SK-MEL-5 (cell line): ENCODE measurements around the gene UVRAG. TPM values are rescaled to one million over a fixed set of nuclear protein-coding genes. Genes with fewer than 3 reads are reported as not detected.

Experiments
- DNase-seq: peaks from one replicate; pipeline ENCODE4 v3.0.0-alpha.2; 2016; ENCODE audit warnings: low read depth, low spot score
- in situ Hi-C: cut with HindIII; loops from 2 replicates; pipeline ENCODE4 v1.10.0; 2016; ENCODE audit warnings: low sequenced_read_pairs, high pct_unique_total_duplicates, low pct_unique_long_range_greater_than_20kb
- total RNA-seq: library from RNA; depleted of rRNA; stranded (reverse); fragments of >200 nt; shearing (Covaris generic); gene quantifications from 2 replicates; pipeline ENCODE4 v1.2.3, GENCODE V29; 2014

UVRAG gene
- total RNA-seq, 1 experiment from 2014 or later: 19.2 TPM

DNA sequence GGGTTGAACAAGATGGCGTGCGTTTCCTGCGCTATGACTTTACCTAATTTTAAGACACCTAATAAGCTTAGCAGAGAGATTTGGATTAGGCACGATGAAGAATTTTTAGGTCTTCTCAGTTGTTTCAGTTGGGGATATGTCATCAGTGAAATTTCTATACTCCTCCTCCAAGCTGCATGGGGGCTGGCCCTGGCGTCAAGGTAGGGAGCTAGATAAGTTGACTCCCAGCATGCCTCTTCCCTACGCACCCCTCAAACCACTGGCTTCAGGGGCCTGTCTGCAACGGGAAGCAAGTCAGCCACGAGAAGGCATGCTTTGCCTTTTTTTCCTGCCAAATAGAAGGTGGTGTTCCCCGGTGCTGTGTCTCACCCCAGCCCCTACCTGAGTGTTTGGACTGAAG, 33.2 kb upstream of the UVRAG start:
- no peak for DNase-seq
- in situ Hi-C loops: no loop called here

- DNase-seq: no peak
- in situ Hi-C loops: no loop called here
These were observed 32.3 kb upstream of the UVRAG start for GRCh38 chr11:75782540-75783263.

DNA sequence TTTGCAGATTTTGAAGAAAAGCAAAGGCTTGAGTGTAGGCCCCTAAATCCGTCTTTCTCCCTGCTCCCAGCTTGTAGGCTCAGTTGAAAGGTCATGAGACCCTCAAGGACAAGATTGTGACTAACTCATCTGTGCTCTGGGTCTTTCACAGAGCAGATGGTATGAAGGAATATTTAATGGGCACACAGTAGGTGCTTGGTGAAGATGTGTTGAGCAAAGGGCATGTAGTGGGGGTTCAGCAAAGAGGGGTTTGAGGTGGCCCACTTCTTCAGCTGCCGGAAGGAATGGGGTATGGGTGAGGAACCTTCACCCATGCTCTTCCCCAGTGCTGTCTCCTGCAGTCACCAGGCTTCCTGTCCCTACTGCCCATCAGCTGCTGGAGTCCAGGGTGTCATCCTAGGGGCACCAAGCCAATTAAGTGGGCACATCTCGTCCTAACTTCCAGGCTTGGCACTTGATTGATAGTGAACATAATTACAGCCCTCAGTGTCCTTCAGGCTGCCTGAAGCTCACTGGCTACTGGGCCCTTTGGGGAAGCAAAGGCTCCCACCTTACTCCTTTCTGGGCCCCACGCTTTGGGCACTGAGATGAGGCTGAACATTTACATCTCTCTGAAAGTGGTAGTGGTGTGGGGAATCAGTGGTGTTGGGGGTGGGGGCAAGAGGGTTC, 31.5 kb upstream of the UVRAG start:
- DNase-seq: no peak
- in situ Hi-C loops: no loop called here

- no peak for DNase-seq
- in situ Hi-C loops: no loop called here
These were observed 30.9 kb upstream of the UVRAG start for GRCh38 chr11:75784085-75784478.

DNA sequence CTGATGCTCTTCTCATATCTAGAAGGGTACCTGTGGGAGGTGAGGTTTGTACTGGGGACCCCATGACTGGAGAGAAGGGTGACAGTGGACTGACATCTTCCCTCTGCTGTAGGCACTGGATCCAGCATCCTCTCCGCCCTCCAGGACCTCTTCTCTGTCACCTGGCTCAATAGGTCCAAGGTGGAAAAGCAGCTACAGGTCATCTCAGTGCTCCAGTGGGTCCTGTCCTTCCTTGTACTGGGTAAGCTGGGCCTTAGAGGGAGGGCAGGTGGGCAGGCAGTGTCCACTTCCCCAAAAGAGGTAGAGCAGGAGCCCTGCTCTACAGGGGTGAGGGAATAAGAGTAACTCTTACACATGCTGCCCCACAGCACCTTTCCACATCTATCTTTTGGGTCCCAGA, 30.5 kb upstream of the UVRAG start:
- DNase-seq: no peak
- in situ Hi-C loops: no loop called here

DNA sequence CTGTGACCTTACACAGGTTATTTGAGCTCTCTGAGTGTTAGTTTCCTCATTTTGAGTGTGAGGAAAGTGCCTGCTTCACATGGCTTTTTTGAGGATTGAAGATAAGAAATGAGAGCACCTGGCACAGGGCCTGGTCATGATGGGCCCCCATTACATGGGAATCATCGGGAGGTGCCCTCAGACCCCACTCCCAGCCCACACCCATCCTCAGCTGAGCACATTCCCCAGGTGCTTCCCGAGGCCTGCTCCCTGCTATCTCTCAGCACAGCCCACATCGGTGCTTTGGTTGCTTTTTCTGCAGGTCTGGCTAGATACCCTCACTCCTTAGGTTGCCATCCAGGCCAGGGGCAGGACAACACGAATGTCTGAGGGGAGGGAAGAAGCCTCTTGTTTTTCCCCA, 29.8 kb upstream of the UVRAG start:
- no peak for DNase-seq
- in situ Hi-C loops: no loop called here

DNA sequence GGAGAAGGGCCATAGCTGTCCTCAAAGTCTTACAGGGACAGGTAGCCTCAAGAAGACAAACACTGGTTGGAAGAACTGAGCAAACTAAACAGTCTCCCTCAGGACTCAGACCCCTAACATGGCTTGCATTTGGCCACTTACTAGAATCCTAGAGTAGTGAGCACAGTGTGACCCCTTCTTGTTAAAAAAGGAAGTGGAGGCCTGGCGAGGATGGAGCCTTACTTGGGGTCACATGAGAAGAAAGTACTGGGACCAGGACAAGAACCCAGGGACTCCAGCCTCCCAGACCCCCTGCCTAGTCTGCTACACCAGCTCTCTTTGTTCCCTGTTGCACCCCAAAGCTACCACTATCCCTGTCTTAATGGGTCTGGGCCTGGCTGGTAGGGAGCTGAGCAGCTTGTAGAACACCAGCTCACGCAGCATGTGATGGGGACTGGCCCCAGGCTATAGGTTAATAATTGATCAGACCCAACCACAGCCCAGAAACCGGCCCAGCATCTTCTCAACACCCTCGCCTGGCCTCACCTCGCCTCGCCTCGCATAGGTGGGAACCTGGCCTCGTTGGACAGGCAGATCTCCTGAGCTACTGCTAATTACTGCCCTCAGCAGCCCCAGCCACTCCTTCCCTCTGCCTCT, 28.8 kb upstream of the UVRAG start:
- in situ Hi-C loops: no loop called here
- DNase-seq: no peak

- in situ Hi-C loops: no loop called here
- no peak for DNase-seq
These were observed 25.5 kb upstream of the UVRAG start for GRCh38 chr11:75789521-75789920.

DNA sequence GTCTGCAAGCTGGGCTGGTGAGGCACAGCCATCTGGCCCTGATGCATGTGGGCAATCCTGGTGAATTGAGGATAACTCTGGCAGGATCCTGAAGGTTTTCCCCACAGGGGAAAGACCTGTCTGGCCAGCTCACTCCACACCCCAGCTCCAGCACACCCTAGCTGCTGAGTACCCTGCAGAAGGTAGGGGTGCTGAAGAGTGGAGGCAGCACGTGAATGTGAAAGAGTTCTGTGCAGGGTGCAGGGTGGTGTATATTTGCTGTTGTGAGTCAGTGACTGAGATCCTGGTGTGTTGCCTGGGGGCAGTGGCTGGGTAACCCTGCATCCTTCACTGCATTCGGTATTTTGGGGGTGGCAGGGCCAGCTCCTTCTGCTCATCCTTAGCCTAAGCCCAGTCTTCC, 24.0 kb upstream of the UVRAG start:
- no peak for DNase-seq
- in situ Hi-C loops: no loop called here

DNA sequence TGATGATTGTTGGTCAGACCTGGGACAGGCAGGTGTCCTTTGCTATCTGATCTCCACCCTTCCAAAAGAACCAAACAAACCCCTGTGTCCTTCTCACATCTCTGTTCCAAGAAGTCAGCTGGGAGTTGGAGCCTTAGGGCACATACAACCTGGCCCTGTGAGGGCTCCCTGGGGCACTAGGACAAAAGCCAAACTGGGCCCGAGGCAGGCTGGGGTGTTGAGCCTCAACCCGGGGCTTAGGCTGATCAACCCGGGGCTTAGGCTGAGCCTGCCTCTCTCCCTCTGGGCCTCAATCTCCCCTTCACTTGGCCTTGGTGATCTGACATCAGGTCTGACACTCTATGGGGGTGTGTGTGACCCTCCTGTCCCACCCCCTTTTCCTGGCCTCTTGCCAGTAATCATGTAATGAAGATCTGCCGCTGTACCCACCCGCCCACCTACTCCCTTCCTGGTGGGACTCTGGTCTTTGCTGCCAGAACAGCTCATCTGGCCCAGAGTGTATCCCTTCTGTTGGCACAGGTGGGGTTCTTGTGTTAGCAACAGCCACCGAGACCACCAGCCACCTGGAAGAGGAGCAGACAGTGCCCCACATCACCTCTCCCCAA, 22.8 kb upstream of the UVRAG start:
- no peak for DNase-seq
- in situ Hi-C loops: no loop called here

DNA sequence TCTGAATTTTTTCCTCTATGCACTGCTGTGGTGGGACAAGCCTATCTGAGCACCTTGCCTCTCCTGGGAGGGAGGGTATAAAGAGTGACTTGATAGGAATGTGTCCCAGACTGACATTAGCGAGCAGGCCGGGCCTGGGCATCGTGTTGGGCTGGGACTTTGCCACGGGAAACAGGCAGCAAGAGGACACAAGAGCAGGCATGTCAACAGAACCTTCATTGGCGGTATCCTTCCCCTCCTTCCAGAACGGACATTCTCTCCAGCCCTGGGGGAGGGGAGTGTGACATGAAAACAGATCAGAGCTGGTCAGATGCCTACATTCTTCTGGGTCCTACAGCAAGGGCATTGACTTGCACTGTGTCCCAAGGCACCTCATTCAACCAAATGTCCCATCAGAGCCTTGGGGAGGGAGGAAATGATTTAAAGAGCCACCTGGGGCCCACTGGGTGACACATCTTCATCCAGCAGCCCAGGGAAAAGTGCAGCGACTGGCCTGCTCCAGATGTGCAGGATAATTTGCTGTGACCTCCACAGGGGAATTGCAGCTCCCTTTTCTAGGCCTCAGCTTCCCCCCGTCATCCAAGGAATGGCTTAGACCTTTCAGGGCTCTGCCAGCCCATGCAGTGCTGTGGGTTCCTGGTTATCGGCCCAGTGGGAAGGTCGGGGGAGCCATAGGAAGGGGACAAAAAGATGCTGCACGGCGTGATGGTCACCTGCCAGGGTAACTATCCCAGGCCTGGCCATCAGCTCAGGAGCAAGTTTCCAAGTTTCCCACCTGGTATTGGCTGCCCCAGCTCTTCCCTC, 21.8 kb upstream of the UVRAG start:
- in situ Hi-C loops: no loop called here
- no peak for DNase-seq

GRCh38 chr11:75793966-75794365, 21.0 kb upstream of the UVRAG start:
- in situ Hi-C loops: no loop called here
- DNase-seq: no peak

DNA sequence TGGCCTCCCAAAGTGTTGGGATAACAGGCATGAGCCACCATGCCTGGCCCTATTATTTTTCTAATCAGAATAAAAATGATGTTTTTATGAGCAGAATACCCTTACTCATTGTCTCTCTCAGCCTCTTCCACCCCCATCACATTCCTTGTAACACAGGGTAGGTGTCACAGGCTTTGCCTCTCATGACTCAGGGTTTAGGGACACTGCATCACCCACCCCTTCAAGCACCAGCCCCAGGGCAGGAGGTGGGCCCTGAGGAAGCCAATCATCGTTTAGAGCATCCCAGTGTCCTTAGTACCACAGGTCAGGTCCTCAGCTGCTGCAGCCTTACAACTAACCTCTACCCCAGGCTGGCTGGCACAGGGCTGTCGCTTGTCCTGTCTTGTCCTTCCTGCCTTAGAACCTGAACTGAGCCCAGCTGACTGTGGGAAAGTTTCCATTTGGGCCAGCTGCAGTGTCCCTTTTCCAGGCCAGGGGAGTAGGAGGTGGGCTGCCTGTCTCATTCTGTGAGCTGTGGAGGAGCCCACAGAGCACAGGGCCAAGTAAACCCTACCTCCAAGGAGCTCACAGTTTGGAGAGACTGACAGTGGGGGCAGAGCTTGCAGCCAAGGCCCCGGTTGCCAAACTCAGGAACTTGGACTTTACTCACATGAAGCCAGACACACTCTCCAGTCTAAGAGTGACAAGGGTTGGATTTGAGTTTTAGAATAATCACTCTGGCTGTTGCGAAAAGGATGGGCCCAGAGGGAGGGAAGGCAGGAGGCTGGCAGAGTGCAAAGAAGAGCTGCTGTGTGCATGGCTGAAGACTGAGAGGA, 19.5 kb upstream of the UVRAG start:
- in situ Hi-C loops: no loop called here
- DNase-seq: no peak

DNA sequence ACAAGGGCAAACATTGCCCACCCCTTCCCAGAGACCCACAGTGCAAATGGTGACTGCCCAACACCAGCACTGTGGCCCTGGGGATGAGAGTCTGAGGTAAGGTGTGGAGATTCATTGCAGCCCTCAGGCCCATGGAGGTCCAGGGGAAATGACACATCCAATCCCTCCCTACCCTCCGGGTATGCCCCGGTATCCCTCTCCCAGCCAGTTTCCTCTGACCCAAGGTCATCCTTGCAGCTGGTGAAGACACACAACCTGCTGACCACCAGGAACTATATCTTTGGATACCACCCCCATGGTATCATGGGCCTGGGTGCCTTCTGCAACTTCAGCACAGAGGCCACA, 18.9 kb upstream of the UVRAG start:
- no peak for DNase-seq
- in situ Hi-C loops: no loop called here

- in situ Hi-C loops: no loop called here
- no peak for DNase-seq
These were observed 17.9 kb upstream of the UVRAG start for GRCh38 chr11:75797116-75797515.

GRCh38 chr11:75797792-75798191, 17.2 kb upstream of the UVRAG start:
- in situ Hi-C loops: no loop called here
- DNase-seq: no peak

GRCh38 chr11:75800136-75800675, 14.8 kb upstream of the UVRAG start:
- no peak for DNase-seq
- in situ Hi-C loops: no loop called here
